Stimulated activated CD4-positive, alpha-beta T cell treated with anti-CD3 and anti-CD28 coated beads, Interleukin-1b, Interleukin-23, amount 100 ng/mL, for 24 hours (primary cell): ENCODE results near the gene CTCFL.
"Not testable (repeated sequence)": the region's sequence is repeated elsewhere in the genome, so short reads cannot be mapped to it uniquely, and the experiment has no call there.

Experiments
- DNase-seq, 4 experiments: peaks; one replicate each; pipeline ENCODE4 v3.0.0-alpha.2; 2020; ENCODE audit warnings: low read depth in 4 of 4, low spot score in 1 of 4

Gene CTCFL

DNA sequence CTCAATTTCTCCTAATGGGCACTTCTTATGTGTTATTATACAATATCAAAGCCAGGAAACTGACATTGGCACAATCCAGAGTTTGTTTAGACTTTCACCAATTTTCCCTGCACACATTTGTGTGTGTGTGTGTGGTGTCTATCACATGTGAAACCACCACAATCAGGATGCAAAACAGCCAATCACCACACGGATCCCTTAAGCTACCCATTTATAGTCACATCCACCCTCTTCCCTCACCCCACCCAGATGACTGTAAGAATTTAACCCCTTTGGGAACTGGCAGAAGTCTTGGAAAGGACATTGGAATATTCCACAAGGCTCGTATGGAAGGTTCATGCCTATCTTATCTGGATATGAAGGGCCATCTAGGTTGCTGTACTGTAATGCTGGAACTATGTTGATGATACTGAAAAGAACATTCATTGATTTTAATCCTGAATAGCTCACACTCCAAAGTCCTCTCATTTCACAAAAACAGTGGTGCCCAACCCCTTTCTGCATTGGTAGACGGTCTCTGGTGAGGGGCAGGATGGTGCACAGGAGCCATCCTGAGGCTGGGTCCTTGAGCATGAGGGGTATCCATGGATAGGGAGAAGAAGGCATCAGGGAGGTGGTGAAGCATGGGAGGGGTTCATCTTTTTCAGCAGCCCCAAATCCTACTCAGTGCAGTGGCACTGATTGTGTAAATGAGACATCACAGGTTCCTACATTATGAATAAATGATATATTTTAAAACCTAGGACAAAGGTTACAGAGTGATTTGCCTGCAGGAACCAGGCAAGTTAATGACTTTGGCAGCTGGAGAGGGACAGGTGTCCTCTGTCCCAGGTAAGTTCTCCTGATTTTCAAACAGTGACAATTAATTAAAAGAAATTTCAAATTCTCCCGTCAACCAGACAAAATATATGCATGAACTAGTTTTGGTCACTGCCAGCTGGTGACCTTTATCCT is 12.1 kb upstream of the CTCFL start:
- DNase-seq: no peak

DNA sequence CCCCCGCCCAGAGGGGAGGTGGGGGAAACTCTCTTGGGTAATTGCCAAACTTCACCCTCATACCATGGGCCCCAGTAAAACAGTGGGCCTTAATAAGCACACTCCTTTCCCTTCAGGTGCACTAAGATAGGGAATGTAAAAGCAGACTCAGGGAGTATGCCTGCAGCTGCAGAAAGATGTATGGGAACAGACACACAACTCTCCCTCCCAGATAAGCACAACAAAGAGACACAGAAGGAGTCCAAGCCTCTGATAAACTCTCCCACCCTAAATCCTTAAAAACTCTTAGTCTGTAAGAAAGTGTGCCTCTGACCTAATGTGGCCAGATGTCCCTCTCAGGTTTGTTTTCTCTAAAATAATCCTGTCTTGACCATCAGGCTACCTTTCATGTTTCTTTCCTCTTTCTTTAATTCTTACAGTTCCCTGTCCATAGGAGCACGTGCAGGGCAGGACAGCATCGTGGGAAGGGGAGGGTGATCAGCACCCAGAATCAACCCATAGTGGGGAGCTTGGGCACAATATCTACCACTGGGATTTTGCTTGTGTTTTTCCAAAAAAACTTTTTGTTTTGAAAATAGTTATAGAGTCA is 11.3 kb upstream of the CTCFL start:
- no peak for DNase-seq

DNA sequence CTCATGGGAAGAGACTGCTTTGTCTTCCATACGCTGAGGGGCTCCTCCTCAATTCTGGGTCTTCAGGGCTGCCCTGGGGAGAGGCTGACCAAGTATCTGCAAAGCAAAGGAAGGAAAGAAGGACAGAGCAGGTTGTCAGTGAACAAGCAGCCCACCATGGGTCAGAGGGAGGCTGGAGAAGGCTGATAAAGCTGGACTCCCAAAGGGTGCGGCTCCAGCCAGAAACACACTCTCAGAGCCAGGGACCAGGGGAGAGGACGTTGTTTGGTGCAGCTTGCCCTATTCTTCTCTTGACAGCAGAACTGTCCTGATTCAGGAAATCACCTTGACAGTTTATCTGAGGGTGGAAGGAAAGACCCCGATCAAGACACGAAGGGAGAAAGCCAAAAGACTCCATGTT is 10.4 kb upstream of the CTCFL start:
- DNase-seq: no peak

DNA sequence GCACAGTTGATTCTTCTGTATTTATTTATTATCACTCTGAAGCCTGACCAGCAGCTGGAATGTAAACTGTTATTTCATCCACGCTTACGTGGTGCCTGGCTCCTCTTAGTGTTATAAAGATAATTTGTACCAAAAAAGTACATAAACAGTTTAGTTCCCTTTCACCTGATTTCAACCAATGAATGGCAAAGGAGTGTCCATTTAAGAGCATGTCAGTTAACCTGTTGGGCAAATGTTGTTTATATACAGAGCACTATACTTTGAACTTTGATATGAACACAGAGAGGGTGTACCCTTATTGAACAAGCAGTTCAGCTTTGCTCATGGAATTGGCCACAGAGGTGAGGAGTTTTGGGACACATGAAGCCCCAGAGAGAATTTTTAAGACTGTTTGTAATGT is 7.2 kb upstream of the CTCFL start:
- DNase-seq: no peak

DNA sequence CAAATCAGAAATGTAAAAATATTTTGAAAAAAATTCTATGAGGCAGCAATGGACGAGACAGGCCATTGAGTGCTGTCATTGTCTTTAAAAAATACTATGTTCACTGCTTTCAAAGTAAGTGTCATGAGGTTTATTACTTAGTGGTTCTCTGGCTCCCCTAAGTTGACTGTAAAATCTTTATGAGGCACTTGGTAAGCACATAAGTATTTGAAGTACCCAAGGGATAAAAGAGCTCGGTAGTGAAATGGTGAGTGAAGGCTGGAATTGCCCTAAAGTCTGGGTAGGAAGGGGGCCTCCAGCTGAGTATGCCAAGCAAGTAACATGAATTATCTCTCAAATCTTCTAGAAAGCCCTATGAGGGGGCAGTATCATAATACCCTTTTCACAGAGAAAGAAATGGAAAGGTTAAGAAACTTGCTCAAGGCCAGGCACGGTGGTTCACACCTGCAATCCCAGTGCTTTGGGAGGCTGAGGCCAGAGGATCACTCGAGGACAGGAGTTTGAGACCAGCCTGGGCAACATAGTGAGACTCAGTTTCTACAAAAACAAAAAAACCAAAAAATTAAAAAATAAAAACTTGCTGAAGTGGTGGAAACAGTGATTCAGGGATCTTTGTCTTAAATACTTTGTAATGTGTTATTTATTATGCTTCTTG is 5.5 kb upstream of the CTCFL start:
- DNase-seq: no peak

DNA sequence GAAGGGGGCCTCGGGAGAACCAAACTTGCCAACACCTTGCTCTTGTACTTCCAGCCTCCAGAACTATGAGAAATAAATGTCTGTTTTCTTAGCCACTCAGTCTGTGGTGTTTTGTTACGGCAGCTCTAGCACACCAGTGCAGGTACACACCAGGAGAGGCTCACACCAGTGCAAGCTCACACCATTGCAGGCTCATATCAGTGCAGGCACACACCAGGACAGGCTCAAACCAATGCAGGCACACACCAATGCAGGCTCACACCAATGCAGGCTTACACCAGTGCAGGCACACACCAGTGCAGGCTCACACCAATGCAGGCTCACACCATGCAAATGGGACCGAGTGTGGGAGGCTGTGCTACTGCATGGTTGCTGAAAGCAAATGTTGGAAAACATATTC is 4.9 kb upstream of the CTCFL start:
- no peak for DNase-seq

DNA sequence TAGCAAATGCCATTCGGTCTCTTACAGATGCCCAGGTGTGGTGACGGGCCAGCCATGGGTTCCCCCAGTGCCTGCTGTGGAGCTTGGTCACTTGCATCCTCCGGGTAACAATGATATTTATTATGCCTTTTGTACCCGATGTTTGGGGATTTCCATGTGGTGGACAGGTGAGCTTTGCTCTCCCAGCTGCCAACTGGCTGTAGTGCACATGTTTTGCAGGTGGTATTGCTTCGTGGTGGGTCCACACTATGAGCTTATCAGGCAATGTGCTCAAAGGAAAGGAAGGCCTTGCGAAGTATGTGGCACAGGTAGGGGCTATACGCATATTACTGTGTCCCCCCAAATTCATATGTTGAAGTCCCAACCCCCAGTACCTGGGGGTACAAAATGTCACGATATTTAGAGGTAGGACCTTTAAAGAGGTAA is 4.2 kb upstream of the CTCFL start:
- DNase-seq: no peak

DNA sequence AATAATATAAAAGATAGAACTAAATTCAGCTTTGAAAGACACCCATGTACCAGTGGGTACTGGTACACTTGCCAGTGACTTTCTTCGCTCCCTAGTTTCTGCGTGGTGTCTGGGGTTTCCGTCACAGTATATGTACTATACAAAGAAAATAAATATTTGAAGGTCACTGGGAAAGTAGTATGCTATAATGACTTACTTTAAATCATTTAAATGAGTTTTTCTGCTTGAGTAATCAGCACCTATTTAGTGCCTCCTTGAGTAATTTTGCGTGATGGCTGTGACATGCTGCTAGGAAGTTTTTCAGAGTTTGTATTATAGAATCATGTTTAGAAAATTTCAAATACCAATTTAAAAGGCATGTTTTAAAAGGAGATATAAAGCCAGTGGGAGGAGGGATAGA is 3.2 kb upstream of the CTCFL start:
- DNase-seq: no peak

DNA sequence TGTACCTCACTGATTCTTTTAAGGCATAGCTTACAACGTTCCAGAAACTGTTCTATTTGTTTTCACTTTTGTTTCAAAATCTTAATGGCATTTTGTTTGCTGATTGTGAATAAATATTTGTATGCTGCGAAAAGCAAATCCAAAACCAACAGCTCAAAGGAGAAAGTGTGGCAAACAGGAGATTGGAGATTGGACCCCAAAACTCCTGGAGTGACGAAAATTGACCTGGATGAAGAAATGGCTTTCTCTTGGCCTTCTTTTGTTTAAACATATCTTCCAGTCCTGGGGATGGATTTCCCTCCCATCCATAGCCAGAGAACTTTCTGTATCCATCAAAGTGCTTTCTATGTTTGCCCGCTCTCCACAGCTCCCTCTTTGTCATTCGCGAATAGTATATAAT is 2.8 kb upstream of the CTCFL start:
- DNase-seq: no peak

DNA sequence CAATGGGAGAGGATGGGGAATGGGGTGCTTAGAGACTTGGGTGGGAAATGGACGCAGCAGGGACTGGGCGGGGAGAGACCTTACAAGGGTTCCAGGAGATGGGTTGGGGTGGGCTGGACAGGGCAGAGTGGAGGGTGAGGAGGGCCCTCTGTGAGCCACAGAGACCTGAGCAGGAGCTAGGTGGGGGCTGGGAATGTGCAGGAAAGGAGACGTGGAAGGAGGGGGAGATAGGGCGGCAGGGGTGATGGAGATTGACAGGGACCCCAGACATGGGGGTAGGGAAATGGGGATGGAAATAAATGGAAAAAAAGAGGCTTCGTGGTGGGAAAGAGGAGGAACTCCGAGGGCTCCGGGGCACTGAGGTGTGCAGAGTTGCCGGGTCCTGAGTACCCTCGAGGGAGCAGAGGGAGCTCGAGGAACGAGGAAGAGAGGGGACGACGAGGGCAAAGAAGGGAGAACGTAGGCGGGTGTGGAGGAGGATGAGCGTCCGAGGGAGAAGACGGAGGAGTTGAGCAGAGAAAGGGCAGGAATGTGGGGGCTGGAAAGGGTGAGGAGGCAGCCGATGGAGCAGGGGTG is 2.0 kb upstream of the CTCFL start:
- no peak for DNase-seq

DNA sequence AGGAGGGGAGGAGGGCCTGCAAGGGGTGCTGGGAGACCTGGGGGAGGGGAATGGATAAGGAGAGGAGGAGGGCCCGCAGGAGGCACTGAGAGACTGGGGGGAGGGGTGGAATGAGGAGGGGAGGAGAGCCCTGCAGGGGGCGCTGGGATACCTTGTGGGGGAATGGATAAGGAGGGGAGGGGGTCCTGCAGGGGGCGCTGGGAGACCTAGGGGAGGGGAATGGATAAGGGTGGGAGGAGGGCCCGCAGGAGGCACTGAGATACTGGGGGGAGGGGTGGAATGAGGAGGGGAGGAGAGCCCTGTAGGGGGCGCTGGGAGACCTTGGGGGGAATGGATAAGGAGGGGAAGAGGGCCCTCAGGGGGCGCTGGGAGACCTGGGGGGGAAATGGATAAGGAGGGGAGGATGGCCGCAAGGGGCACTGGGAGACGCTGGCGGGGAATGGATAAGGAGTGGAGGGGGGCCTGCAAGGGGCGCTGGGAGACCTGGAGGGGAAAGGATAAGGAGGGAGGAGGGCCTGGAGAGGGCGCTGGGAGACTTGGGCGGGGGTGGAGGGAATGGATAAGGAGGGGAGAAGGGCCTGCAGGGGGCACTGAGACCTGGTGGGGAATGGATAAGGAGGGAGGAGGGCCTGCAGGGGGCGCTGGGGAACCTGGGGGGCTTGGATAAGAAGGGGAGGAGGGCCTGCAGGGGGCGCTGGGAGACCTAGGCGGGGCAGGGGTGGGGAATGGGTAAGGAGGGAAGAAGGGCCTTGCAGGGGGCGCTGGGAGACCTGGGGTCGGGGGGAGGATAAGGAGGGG is 1.3 kb upstream of the CTCFL start:
- no peak for DNase-seq

DNA sequence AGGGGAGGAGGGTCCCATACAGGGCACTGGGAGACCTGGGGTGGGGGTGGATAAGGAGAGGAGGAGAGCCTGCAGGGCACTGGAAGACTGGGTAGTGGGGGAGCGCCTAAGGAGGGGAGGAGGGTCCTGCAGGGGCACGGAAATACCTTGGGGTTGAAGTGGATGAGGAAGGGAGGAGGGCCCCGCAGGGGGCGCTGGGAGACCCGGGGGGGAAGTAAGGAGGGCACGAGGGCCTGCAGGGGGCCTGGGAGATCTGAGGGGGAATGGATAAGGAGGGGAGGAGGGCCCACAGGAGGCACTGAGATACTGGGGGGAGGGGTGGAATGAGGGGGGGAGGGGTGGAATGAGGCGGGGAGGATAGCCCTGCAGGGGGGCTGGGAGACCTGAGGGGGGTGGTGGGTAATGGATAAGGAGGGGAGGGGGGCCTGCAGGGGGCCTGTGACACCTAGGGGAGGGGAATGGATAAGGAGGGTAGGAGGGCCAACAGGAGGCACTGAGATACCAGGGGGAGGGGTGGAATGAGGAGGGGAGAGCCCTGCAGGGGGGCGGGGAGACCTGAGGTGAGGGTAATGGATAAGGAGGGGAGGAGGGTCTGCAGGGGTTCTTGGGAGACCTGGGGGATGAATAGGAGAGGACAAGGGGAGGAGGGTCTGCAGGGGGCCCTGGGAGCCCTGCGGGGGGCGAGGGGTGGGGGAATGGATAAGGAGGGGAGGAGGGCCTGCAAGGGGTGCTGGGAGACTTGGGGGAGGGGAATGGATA is 567 bp upstream of the CTCFL start:
- no peak for DNase-seq

DNA sequence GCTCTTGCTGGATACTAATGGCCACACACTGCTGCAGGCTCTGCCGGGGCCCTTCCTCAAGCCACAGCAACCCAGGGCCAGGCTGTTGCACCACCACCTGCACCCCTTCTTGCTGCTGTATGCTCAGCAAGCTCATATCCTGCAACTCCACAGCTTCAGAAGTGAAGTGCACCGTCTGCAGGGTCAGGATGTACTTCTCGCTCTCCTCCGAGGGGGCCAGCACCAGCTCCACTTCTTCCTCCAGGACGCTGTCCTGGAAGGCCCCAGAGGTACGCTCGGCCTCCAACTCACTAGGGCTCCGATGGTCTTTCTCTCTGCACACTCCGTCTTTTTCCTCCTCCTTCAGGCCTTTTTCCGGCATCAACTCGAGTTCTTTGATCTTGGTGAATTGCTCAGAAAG is 1.2 kb downstream of the CTCFL start:
- no peak for DNase-seq

DNA sequence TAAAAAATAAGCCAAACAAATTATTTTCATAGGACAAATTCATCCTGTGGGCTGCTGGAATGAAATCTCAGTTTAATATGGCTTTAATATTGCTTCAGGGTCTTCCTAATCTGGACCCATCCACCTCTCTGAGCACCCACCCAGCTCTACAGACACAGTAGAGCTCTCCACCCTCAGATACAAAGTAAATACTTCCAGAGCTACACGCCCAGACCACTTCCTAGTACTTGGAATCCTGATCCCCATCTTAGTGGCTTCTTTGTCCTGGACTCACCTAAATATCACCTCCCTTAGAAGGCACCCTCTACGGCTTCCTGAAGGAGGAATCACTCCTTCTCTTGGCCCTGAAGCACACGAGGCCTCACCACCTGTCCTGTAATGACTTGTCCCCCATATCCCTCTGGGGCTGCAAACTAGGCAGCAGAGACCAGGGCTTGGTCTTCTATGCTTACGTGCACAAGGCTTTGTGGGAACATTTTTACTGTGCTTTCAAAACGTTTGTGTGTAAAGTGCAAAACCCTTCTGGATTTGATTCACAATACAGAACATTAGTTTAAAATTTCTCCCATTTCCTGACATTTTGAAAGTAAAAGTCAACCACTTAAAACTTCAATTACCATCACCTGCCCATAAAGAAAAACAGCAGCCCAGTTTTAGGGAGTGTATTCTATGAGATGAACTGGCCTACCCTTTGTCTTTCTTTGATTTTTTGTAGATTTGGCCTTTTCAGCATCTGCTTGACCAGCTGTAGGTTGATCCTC is 2.4 kb downstream of the CTCFL start:
- DNase-seq: no peak

DNA sequence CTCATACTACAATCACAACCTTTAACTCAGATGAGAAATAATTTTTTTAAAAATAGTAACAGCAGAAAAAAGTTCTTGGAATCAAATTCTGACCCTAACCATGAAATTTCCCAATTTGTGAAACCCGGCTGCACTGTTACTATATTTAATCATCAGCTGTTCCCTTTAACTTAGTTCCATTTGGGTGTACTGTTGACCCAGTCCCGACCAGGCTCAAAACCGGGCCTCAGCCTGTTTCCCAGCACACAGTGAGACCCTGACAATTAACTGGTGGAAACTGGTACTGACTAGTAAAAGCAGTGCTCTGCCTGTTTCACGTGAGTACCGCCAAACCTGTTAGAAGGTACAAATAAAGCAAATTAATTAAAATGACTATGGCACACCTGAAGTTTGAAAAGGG is 7.0 kb downstream of the CTCFL start:
- DNase-seq: no peak

DNA sequence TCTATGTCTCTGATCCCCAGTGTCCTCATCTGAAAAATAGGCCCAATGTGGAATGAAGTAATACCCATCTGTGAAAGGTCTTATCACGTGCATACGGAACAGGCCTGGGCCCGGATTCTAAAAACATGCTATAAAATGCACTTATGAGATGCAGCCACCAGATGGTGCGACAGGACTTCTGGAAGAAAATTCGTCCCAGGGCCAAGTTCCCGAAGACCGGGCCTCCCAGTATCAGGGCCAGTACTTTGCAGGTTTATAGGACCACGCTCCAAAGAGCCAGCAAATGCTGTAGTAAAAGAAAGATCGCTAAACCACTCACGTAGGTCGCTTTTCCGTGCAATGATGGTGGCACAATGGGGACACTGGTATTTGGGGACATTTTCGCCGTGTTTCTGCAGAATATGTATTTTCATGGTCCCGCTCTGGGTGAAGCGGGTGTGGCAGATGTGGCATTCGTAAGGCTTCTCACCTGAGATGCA is 10.6 kb downstream of the CTCFL start:
- no peak for DNase-seq

DNA sequence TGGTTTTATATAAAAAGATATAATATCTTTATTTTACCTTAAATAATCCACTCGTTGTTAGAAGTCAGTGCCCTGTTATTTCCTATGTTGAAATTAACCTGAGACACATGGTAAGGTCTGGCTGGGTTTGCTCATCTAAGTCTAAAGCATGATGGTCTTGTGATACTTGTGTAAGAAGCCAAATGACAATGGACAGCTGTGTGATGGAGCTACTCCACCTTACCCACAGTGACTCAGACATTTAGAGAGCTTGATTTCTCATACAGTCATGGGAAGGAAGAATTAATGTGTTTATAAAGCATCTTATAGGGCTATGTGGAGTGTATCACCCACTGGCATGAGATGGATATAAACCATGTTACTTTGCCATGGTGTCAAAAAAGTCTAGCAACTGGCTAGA is 11.7 kb downstream of the CTCFL start:
- DNase-seq: no peak

DNA sequence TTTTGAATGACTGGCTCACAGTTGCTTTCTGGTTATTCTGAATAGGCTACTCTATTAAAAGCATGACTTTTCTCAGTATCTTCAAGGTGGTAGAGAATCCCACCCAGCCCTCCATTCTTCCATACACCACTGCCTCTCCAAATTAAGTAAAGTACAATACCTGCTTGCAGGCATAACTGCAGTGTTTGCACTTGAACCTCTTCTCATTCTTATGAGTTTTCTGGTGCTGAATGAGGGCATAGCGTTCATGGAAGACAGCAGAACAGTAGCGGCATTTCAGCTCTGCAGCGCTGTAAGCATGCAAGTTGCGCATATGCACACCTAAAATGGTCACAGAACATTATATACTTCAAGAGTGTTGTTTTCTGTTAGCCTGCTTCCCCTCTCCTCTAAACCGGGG is 12.5 kb downstream of the CTCFL start:
- no peak for DNase-seq

DNA sequence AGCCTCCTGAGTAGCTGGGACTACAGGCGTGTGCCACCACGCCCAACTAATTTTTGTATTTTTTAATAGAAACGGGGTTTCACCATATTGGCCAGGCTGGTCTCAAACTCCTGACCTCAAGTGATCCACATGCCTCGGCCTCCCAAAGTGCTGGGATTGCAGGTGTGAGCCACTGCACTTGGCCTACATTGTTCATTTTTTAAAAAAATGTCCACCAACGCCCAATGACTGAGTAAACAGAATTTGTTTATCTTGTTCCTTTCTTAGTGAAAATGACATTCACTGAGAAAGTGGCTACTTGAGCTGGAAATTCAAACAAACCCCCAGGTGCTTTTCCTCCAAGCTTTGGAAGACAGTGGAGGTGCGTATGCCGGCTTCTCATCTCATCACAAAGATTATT is 13.2 kb downstream of the CTCFL start:
- DNase-seq: not testable (repeated sequence)
